Endothelial cell of umbilical vein (primary cell): ENCODE results near the gene LRR1. TPM values are rescaled to one million over a fixed set of nuclear protein-coding genes. Genes with fewer than 3 reads are reported as not detected.
A peak's percentile ranks its signal among the peaks of the same experiment; 100 is the strongest.

Experiments used
- BruUV-seq: library from RNA; stranded (reverse); fragments of 400-500 nt; replicated peaks from 2 replicates; lab custom pipeline; 2021; lab: Mats Ljungman, UMichigan
- CTCF ChIA-PET: fragments of 300-600, 350-600 bp; sonication (Branson Sonifier 250); formaldehyde crosslinking; loops from one replicate; lab custom pipeline; 2021; ENCODE audit warnings: antibody characterized with exemption, inconsistent platforms; lab: Charles Lee
- POLR2A ChIA-PET: fragments of 300-600, 350-600 bp; sonication (Branson Sonifier 250); formaldehyde crosslinking; loops from one replicate; lab custom pipeline; 2021; ENCODE audit warnings: antibody characterized with exemption, inconsistent platforms; lab: Charles Lee
- DNase-seq: peaks from one replicate; pipeline ENCODE4 v3.0.0-alpha.2; 2011; ENCODE audit warnings: low read depth, low spot score
- FAIRE-seq: peaks from 2 replicates; lab custom pipeline; 2011; peaks lifted over from hg19 to GRCh38; lab: Jason Lieb, UNC
- H2AFZ ChIP-seq: 2 replicates; pipeline ENCODE4 v1.6.0; 2012; ENCODE audit warnings: low read depth, low read length, control low read depth, inconsistent platforms
- H3K27ac ChIP-seq: 2 replicates; pipeline ENCODE4 v1.5.1; 2011; ENCODE audit warnings: low read depth, mild to moderate bottlenecking, control low read depth, low read length, moderate library complexity; ENCODE audit not compliant: insufficient read depth
- H3K27me3 ChIP-seq, 2 experiments: 2 replicates each; pipeline versions ENCODE4 v1.6.0 to v1.6.1; 2011; ENCODE audit warnings: low read length in 2 of 2, mixed read lengths in 1 of 2; ENCODE audit not compliant: control insufficient read depth in 2 of 2, insufficient read depth in 2 of 2
- H3K36me3 ChIP-seq, 2 experiments: 2 replicates in 1 of 2; 3 replicates in 1 of 2; pipeline ENCODE4 v1.5.1; 2011; ENCODE audit warnings: low read length in 2 of 2, mild to moderate bottlenecking in 1 of 2, moderate library complexity in 1 of 2; ENCODE audit not compliant: control insufficient read depth in 2 of 2, insufficient read depth in 2 of 2; ENCODE audit errors: extremely low read depth in 1 of 2
- H3K4me1 ChIP-seq: 3 replicates; pipeline ENCODE4 v1.5.1; 2011; ENCODE audit warnings: mild to moderate bottlenecking, low read length; ENCODE audit not compliant: control insufficient read depth, insufficient read depth; ENCODE audit errors: extremely low read depth
- H3K4me2 ChIP-seq: 2 replicates; pipeline ENCODE4 v1.6.1; 2011; ENCODE audit warnings: low read length, control low read depth, mixed read lengths; ENCODE audit not compliant: insufficient read depth
- H3K4me3 ChIP-seq, 3 experiments: fragments of 200-600 bp in 1 of 3; sonication (generic), shearing (Covaris generic) in 1 of 3; replicated peaks in 1 of 3; 2 replicates each; pipeline ENCODE4 v1.5.1; 2011 to 2016; ENCODE audit warnings: control low read depth in 3 of 3, low read length in 3 of 3, mild to moderate bottlenecking in 2 of 3, inconsistent platforms in 1 of 3, low read depth in 1 of 3, moderate library complexity in 1 of 3; ENCODE audit not compliant: insufficient read depth in 1 of 3
- H3K79me2 ChIP-seq: 2 replicates; pipeline ENCODE4 v1.6.0; 2012; ENCODE audit warnings: low read length, inconsistent platforms; ENCODE audit not compliant: control insufficient read depth, insufficient read depth
- H3K9ac ChIP-seq: replicated peaks from 2 replicates; pipeline ENCODE3; 2011; ENCODE audit warnings: low read length, control low read depth; ENCODE audit not compliant: insufficient read depth; ENCODE audit errors: extremely low read depth
- H3K9me1 ChIP-seq: replicated peaks from 3 replicates; pipeline ENCODE4 v1.6.0; 2011; ENCODE audit warnings: mild to moderate bottlenecking, low read length; ENCODE audit not compliant: control insufficient read depth, insufficient read depth; ENCODE audit errors: extremely low read depth
- H3K9me3 ChIP-seq: replicated peaks from 2 replicates; pipeline ENCODE4 v1.5.1; 2012; ENCODE audit warnings: low read length, inconsistent platforms; ENCODE audit not compliant: control insufficient read depth, insufficient read depth
- H4K20me1 ChIP-seq: replicated peaks from 2 replicates; pipeline ENCODE3; 2011; ENCODE audit warnings: mild to moderate bottlenecking, low read length; ENCODE audit not compliant: control insufficient read depth, insufficient read depth; ENCODE audit errors: extremely low read depth
- EZH2 ChIP-seq: IDR thresholded peaks from 2 replicates; pipeline ENCODE4 v1.6.1; 2012; ENCODE audit warnings: borderline replicate concordance, low read depth, mild to moderate bottlenecking, moderate library complexity, low read length, inconsistent platforms; ENCODE audit not compliant: severe bottlenecking
- FOS ChIP-seq: IDR thresholded peaks from 2 replicates; pipeline ENCODE4 v1.6.1; 2011; ENCODE audit warnings: mild to moderate bottlenecking, low read length, moderate library complexity, borderline replicate concordance; ENCODE audit not compliant: insufficient read depth
- GATA2 ChIP-seq: IDR thresholded peaks from 2 replicates; pipeline ENCODE4 v1.7.0; 2011; ENCODE audit warnings: low read depth, mild to moderate bottlenecking, moderate library complexity, mixed read lengths, low read length; ENCODE audit not compliant: insufficient read length, insufficient read depth
- JUN ChIP-seq: IDR thresholded peaks from 2 replicates; pipeline ENCODE4 v1.6.1; 2011; ENCODE audit warnings: borderline replicate concordance, low read depth; ENCODE audit not compliant: insufficient read length, insufficient read depth
- MYC ChIP-seq: IDR thresholded peaks from one replicate; pipeline ENCODE4 v1.6.1; 2011; ENCODE audit warnings: mild to moderate bottlenecking, low read depth, low read length
- POLR2A ChIP-seq: IDR thresholded peaks from 2 replicates; pipeline ENCODE4 v1.6.1; 2012; ENCODE audit warnings: low read depth, mild to moderate bottlenecking, control low read depth, low read length
- POLR2AphosphoS5 ChIP-seq: IDR thresholded peaks from 2 replicates; pipeline ENCODE4 v1.6.1; 2012; ENCODE audit warnings: low read depth, mild to moderate bottlenecking, control low read depth, low read length, moderate library complexity; ENCODE audit not compliant: insufficient read depth
- dilution Hi-C: fragments of 300-500 bp; cut with MboI; formaldehyde crosslinking; loops from one replicate; pipeline ENCODE4 v1.15.0; 2019; ENCODE audit warnings: low sequenced_read_pairs; ENCODE audit not compliant: extremely low pct_ligation_motif_present
- intact Hi-C: fragments of 100-400 bp; cut with micrococcal nuclease; formaldehyde crosslinking; loops from one replicate; pipeline ENCODE4 v1.10.0; 2022
- polyA plus RNA-seq, 4 experiments: library from polyadenylated mRNA; depleted of rRNA in 3 of 4; stranded (reverse) in 3 of 4; unstranded in 1 of 4; fragments of >200 nt; gene quantifications; 2 replicates each; pipeline versions ENCODE4 v1.2.1 to v1.2.3, GENCODE V29; 2011 to 2012; ENCODE audit warnings: missing spikeins in 1 of 4
- total RNA-seq: library from RNA; stranded (reverse); gene quantifications from 2 replicates; pipeline ENCODE4 v1.2.3, GENCODE V29; 2021
- TF ChIP-seq, protein P1 (sequence below): IDR thresholded peaks from 2 replicates; pipeline ENCODE4 v1.6.1; 2011; ENCODE audit not compliant: insufficient read depth, insufficient read length
- TF ChIP-seq, protein P2 (sequence below), 2 donors: IDR thresholded peaks; 1 replicate in 1 of 2; 2 replicates in 1 of 2; pipeline ENCODE4 v1.5.1; 2011; ENCODE audit warnings: low read length in 2 of 2, mild to moderate bottlenecking in 2 of 2, moderate library complexity in 2 of 2, control low read depth in 1 of 2, inconsistent platforms in 1 of 2, low read depth in 1 of 2; ENCODE audit not compliant: insufficient read depth in 1 of 2; ENCODE audit errors: extremely low read depth in 1 of 2

LRR1 gene
- total and polyA plus RNA-seq, 2 donors (not counting 3 experiments of a cell fraction or from before 2014, with no cell fraction given), result 17.7 to 30.9 TPM

DNA sequence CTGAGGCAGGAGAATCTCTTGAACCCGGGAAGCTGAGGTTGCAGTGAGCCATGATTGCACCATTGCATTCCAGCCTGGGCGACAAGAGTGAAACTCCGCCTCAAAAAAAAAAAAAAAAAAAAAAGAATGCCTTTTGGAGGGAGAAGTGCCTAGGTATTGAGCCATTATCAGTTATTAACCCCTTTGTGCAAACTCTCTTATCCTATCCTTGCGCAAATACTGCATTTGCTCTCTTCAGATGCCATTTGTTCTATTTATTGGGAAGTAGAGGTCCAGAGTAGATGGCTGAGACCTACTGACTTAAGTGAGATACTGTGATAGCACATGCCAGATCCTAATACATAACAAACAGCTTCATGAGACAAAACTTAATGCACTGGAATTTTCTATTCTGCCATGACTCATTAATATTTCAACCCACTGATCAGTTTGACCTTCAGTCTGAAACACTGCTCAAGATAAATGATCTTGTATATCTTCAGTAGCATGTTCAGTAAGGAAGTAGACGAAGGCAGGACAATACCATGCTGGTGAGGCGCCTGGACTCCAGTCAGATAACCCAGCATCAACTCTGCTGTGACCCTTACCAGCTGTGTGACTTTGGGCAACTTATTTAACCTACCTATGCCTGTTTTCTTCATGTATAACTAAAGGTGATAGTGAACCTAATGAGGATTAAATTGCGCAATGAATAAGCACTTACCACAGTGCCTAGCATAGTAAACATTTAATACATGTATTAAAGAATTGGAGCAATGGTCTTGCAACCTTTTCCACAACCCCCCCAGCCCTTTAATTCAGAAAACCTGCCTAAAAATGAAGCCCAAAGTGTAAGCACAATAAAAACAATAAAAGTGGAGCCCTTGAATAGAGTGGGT is 42.0 kb downstream of the LRR1 start:
- Histone ChIP-seq H3K4me1 (no peaks in the 10 kb centered on the region), H3K9me3 (no peaks in the 10 kb centered on the region), H4K20me1 (no peaks in the 10 kb centered on the region), H3K27me3 (no peaks in the 10 kb centered on the region), H3K79me2 (peaks cover 37% of the 10 kb centered on the region), H3K9me1 (no peaks in the 10 kb centered on the region), H3K9ac (no peak overlapping the region), H3K4me3 (no peak overlapping the region), H3K36me3 (peaks cover 0 to 11% of the 10 kb centered on the region in 2 experiments), H3K27ac (no peak overlapping the region), H3K4me2 (no peak overlapping the region), H2AFZ (no peak overlapping the region)
- intact Hi-C loops, result no loop called here
- FAIRE-seq (peak; percentile 63), DNase-seq (no peak)
- POLR2A ChIA-PET, result no interaction called here
- dilution Hi-C loops, result no loop called here
- no peak for TF ChIP-seq POLR2AphosphoS5
- no peak for TF ChIP-seq FOS
- CTCF ChIA-PET, result no interaction called here
- no TSS peak for BruUV-seq

DNA sequence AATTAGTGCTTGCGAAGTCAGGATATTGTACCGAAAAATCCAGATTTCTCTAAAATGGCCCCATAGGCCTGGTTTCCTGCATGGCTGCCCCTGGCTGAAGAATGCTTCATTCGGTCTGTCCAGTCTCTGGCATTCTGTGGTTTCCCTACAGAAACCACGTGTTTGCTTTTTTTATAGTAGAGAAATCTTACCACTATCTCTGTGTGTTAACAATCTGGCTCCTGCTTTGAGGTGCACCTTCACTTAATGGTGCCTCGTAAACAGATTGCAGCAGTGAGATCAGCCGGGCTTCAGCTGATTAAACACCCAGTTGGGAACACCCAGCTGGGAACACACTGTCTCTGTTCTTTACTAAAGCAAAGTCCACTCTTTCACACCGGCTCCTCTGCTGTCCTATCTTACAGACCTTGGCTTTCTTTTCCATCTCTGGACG is 43.0 kb downstream of the LRR1 start:
- Histone ChIP-seq H3K4me1 (no peaks in the 10 kb centered on the region), H3K36me3 (peaks cover 0 to 8% of the 10 kb centered on the region in 2 experiments), H3K27ac (no peak overlapping the region), H3K9ac (no peak overlapping the region), H3K27me3 (no peaks in the 10 kb centered on the region), H2AFZ (no peak overlapping the region), H3K4me3 (no peak overlapping the region), H4K20me1 (no peaks in the 10 kb centered on the region), H3K9me3 (no peaks in the 10 kb centered on the region), H3K9me1 (no peaks in the 10 kb centered on the region), H3K79me2 (peaks cover 28% of the 10 kb centered on the region), H3K4me2 (no peak overlapping the region)
- FAIRE-seq, result no peak
- DNase-seq, result no peak
- ChIA-PET POLR2A (no interaction called here), CTCF (no interaction called here)
- intact Hi-C loops (no loop called here), dilution Hi-C loops (no loop called here)
- TF ChIP-seq POLR2A (no peak), FOS (no peak), JUN (no peak), GATA2 (no peak), POLR2AphosphoS5 (no peak), EZH2 (no peak), MYC (no peak)
- TF ChIP-seq, protein P1, sequence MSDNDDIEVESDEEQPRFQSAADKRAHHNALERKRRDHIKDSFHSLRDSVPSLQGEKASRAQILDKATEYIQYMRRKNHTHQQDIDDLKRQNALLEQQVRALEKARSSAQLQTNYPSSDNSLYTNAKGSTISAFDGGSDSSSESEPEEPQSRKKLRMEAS, result no peak
- TF ChIP-seq, protein P2, sequence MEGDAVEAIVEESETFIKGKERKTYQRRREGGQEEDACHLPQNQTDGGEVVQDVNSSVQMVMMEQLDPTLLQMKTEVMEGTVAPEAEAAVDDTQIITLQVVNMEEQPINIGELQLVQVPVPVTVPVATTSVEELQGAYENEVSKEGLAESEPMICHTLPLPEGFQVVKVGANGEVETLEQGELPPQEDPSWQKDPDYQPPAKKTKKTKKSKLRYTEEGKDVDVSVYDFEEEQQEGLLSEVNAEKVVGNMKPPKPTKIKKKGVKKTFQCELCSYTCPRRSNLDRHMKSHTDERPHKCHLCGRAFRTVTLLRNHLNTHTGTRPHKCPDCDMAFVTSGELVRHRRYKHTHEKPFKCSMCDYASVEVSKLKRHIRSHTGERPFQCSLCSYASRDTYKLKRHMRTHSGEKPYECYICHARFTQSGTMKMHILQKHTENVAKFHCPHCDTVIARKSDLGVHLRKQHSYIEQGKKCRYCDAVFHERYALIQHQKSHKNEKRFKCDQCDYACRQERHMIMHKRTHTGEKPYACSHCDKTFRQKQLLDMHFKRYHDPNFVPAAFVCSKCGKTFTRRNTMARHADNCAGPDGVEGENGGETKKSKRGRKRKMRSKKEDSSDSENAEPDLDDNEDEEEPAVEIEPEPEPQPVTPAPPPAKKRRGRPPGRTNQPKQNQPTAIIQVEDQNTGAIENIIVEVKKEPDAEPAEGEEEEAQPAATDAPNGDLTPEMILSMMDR (IDR thresholded peaks at IDR 0.05; ENCODE audit: extremely low read depth in 1 of 2, insufficient read depth in 1 of 2, low read depth in 1 of 2, low read length in 2 of 2), result no peak
- no TSS peak for BruUV-seq
